ENCODE measurements around the gene UCHL5.
"Not testable (repeated sequence)": the region's sequence is repeated elsewhere in the genome, so short reads cannot be mapped to it uniquely, and the experiment has no call there.

The UCHL5 gene

GRCh38 chr1:192986110-192986747 is 72.9 kb downstream of the UCHL5 start:
- no peaks in the 10 kb centered on the region for H3K27me3 ChIP-seq (ENCODE audit: insufficient read depth, insufficient read length)
- peaks cover 4% of the 10 kb centered on the region; the same call in 1 of the 2 replicates for H3K9me3 ChIP-seq (ENCODE audit: insufficient read depth, low read length)
- H3K9ac ChIP-seq (ENCODE audit: insufficient read length, low read depth), result no peak overlapping the region

GRCh38 chr1:192984080-192984479 is 75.1 kb downstream of the UCHL5 start:
- H3K4me3 ChIP-seq (ENCODE audit: insufficient read length, low read depth), result no peak overlapping the region
- H3K27me3 ChIP-seq (ENCODE audit: insufficient read depth, insufficient read length), result no peaks in the 10 kb centered on the region
- no peaks in the 10 kb centered on the region for H3K36me3 ChIP-seq (ENCODE audit: insufficient read depth, insufficient read length, low read length)
- no peak overlapping the region for H3K9ac ChIP-seq (ENCODE audit: insufficient read length, low read depth)
- DNase-seq (ENCODE audit: low read depth, low spot score), result no peak
- peaks cover 19% of the 10 kb centered on the region; the same call in 1 of the 2 replicates for H3K9me3 ChIP-seq (ENCODE audit: insufficient read depth, low read length)
- TF ChIP-seq ZNF274 (IDR thresholded peaks at IDR 0.05; ENCODE audit: low read depth, low read length) (no peak), YY1 (IDR thresholded peaks at IDR 0.05; ENCODE audit: insufficient read depth, insufficient read length) (no peak), SUZ12 (IDR thresholded peaks at IDR 0.05; ENCODE audit: extremely low read depth, insufficient read depth, insufficient read length) (no peak)
- H3K4me1 ChIP-seq (ENCODE audit: insufficient read depth, insufficient read length), result no peaks in the 10 kb centered on the region

More at GRCh38 chr1:192986110-192986747, 72.9 kb downstream of the UCHL5 start:
- no peaks in the 10 kb centered on the region for H3K4me1 ChIP-seq (ENCODE audit: insufficient read depth, insufficient read length)
- no peak for DNase-seq (ENCODE audit: low read depth, low spot score)
- no peaks in the 10 kb centered on the region for H3K36me3 ChIP-seq (ENCODE audit: insufficient read depth, insufficient read length, low read length)
- H3K4me3 ChIP-seq (ENCODE audit: insufficient read length, low read depth), result no peak overlapping the region
- TF ChIP-seq SUZ12 (IDR thresholded peaks at IDR 0.05; ENCODE audit: extremely low read depth, insufficient read depth, insufficient read length) (no peak), ZNF274 (IDR thresholded peaks at IDR 0.05; ENCODE audit: low read depth, low read length) (no peak), YY1 (IDR thresholded peaks at IDR 0.05; ENCODE audit: insufficient read depth, insufficient read length) (no peak)

- DNase-seq (ENCODE audit: low read depth, low spot score), result no peak
- no peak for TF ChIP-seq YY1 (IDR thresholded peaks at IDR 0.05; ENCODE audit: insufficient read depth, insufficient read length)
- no peak for TF ChIP-seq ZNF274 (IDR thresholded peaks at IDR 0.05; ENCODE audit: low read depth, low read length)
- TF ChIP-seq SUZ12 (IDR thresholded peaks at IDR 0.05; ENCODE audit: extremely low read depth, insufficient read depth, insufficient read length), result no peak
- Histone ChIP-seq H3K27me3 (ENCODE audit: insufficient read depth, insufficient read length) (no peaks in the 10 kb centered on the region), H3K36me3 (ENCODE audit: insufficient read depth, insufficient read length, low read length) (no peaks in the 10 kb centered on the region), H3K9ac (ENCODE audit: insufficient read length, low read depth) (no peak overlapping the region), H3K4me3 (ENCODE audit: insufficient read length, low read depth) (no peak overlapping the region), H3K9me3 (ENCODE audit: insufficient read depth, low read length) (peaks cover 20% of the 10 kb centered on the region; the same call in 1 of the 2 replicates), H3K4me1 (ENCODE audit: insufficient read depth, insufficient read length) (no peaks in the 10 kb centered on the region)
Measured at GRCh38 chr1:192983349-192983980, 75.7 kb downstream of the UCHL5 start.

- Histone ChIP-seq H3K9me3 (ENCODE audit: insufficient read depth, low read length) (peaks cover 29% of the 10 kb centered on the region; the same call in 1 of the 2 replicates), H3K9ac (ENCODE audit: insufficient read length, low read depth) (no peak overlapping the region), H3K4me1 (ENCODE audit: insufficient read depth, insufficient read length) (no peaks in the 10 kb centered on the region), H3K27me3 (ENCODE audit: insufficient read depth, insufficient read length) (no peaks in the 10 kb centered on the region), H3K4me3 (ENCODE audit: insufficient read length, low read depth) (no peak overlapping the region), H3K36me3 (ENCODE audit: insufficient read depth, insufficient read length, low read length) (no peaks in the 10 kb centered on the region)
- TF ChIP-seq ZNF274 (IDR thresholded peaks at IDR 0.05; ENCODE audit: low read depth, low read length) (no peak), YY1 (IDR thresholded peaks at IDR 0.05; ENCODE audit: insufficient read depth, insufficient read length) (no peak), SUZ12 (IDR thresholded peaks at IDR 0.05; ENCODE audit: extremely low read depth, insufficient read depth, insufficient read length) (no peak)
- DNase-seq (ENCODE audit: low read depth, low spot score), result no peak
Measured at GRCh38 chr1:192980856-192981255, 78.3 kb downstream of the UCHL5 start.

GRCh38 chr1:192980334-192980733 is 78.8 kb downstream of the UCHL5 start:
- not testable (repeated sequence) for H3K36me3 ChIP-seq (ENCODE audit: insufficient read depth, insufficient read length, low read length); H3K9ac ChIP-seq (ENCODE audit: insufficient read length, low read depth); H3K27me3 ChIP-seq (ENCODE audit: insufficient read depth, insufficient read length); DNase-seq (ENCODE audit: low read depth, low spot score); H3K4me1 ChIP-seq (ENCODE audit: insufficient read depth, insufficient read length); H3K4me3 ChIP-seq (ENCODE audit: insufficient read length, low read depth)
- H3K9me3 ChIP-seq (ENCODE audit: insufficient read depth, low read length), result peaks cover 29% of the 10 kb centered on the region; the same call in 1 of the 2 replicates

- Histone ChIP-seq H3K36me3 (ENCODE audit: insufficient read depth, insufficient read length, low read length) (no peaks in the 10 kb centered on the region), H3K4me1 (ENCODE audit: insufficient read depth, insufficient read length) (no peaks in the 10 kb centered on the region), H3K9ac (ENCODE audit: insufficient read length, low read depth) (no peak overlapping the region), H3K9me3 (ENCODE audit: insufficient read depth, low read length) (peaks cover 29% of the 10 kb centered on the region; the same call in 1 of the 2 replicates), H3K4me3 (ENCODE audit: insufficient read length, low read depth) (no peak overlapping the region), H3K27me3 (ENCODE audit: insufficient read depth, insufficient read length) (no peaks in the 10 kb centered on the region)
- no peak for DNase-seq (ENCODE audit: low read depth, low spot score)
- TF ChIP-seq YY1 (IDR thresholded peaks at IDR 0.05; ENCODE audit: insufficient read depth, insufficient read length) (no peak), SUZ12 (IDR thresholded peaks at IDR 0.05; ENCODE audit: extremely low read depth, insufficient read depth, insufficient read length) (no peak), ZNF274 (IDR thresholded peaks at IDR 0.05; ENCODE audit: low read depth, low read length) (no peak)
Measured at GRCh38 chr1:192979542-192979941, 79.6 kb downstream of the UCHL5 start.

- Histone ChIP-seq H3K9me3 (ENCODE audit: insufficient read depth, low read length) (peaks cover 29% of the 10 kb centered on the region; the same call in 1 of the 2 replicates), H3K27me3 (ENCODE audit: insufficient read depth, insufficient read length) (no peaks in the 10 kb centered on the region), H3K36me3 (ENCODE audit: insufficient read depth, insufficient read length, low read length) (no peaks in the 10 kb centered on the region), H3K4me1 (ENCODE audit: insufficient read depth, insufficient read length) (no peaks in the 10 kb centered on the region), H3K4me3 (ENCODE audit: insufficient read length, low read depth) (no peak overlapping the region), H3K9ac (ENCODE audit: insufficient read length, low read depth) (no peak overlapping the region)
- TF ChIP-seq YY1 (IDR thresholded peaks at IDR 0.05; ENCODE audit: insufficient read depth, insufficient read length), result no peak
- TF ChIP-seq SUZ12 (IDR thresholded peaks at IDR 0.05; ENCODE audit: extremely low read depth, insufficient read depth, insufficient read length), result no peak
- TF ChIP-seq ZNF274 (IDR thresholded peaks at IDR 0.05; ENCODE audit: low read depth, low read length), result no peak
- DNase-seq (ENCODE audit: low read depth, low spot score), result no peak
Measured at GRCh38 chr1:192978195-192978710, 80.9 kb downstream of the UCHL5 start.
